Erythroblast (primary cell): ENCODE measurements around the gene GLB1L.
"Not testable (repeated sequence)": the region's sequence is repeated elsewhere in the genome, so short reads cannot be mapped to it uniquely, and the experiment has no call there.

Experiments
- DNase-seq, 2 experiments: peaks; one replicate each; lab custom pipeline; 2025; lab: John Stamatoyannopoulos, UW
- GATA1 ChIP-seq: IDR thresholded peaks from 2 replicates; pipeline ENCODE4 v1.6.1; 2011; ENCODE audit warnings: low read depth, mild to moderate bottlenecking, control low read depth, low read length, moderate library complexity
- POLR2A ChIP-seq: IDR thresholded peaks from 2 replicates; pipeline ENCODE4 v1.6.1; 2011; ENCODE audit warnings: mild to moderate bottlenecking, low read length

Gene GLB1L

DNA sequence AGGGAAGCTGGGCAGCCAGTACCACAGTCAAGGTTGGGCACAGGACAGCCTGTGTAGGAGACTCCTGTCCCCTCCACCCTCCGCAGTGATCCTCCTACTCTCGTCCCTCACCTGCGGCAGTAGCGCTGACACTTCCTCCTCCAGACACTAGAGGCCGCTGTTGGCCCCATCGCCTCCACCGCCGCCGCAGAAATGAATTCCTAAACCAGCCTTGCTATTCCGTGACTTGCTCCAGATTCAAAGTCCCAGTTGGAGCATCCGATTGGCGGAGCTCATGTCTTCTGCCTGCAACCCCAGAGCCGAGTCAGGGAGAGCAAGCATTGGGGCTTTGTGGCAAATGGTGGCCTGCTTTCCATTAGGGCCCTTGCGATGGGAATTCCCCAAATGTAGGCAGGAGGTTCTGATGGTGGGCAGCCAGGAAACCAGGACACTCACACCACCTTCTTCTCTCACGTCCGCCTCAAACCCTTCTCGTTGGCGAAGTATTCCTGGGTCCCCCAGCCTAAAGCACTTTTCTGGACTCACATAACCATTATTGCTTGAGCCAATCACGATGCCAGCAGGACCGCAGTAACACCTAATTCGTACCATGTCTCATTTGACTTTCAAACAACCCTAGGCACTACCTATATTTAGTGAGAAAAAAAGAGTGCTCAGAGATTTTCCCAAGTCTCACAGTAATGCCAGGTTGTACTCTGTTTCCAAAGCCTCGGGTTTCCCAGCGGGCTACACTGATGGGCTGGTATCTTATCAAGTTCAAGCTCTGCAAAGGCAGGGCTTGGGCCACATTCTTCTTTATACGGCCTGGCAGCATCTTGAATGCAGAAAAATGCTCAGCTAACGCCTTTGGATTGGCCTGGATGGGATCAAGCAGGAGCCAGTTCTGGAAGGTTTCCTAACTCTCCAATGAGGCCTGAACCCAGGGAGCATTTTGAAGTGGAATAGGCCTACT, 32.7 kb upstream of the GLB1L start:
- TF ChIP-seq POLR2A: no peak
- TF ChIP-seq GATA1: no peak
- peak; percentile 76 to 90 for DNase-seq

DNA sequence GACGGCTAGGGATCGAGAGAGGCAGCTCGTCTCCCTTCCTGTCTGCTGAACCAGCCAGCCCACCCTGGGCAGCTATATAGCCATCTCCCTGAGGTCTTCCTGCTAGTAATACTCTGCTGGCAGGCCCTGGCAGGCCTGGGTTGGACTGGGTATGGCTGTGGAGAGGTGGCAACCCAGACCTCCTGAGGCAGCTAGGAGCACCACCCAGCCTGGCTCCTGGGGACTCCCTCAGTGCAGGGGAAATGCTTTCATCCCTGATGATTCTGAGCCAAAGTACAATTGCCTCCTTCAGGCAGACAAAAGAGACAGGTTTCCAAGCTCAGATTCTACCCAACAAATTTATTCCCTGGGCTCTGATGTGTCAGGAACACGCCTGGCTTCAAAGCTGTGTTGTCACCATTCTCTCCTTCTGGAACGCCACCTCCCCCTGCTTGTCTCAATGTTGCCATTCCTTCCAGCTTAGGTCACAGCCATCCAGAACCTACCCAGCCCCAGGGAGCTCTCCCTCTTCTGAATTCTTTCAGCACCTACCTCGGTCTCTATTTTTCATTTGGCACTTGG, 29.2 kb upstream of the GLB1L start:
- TF ChIP-seq GATA1 (no peak), POLR2A (no peak)
- DNase-seq: no peak

DNA sequence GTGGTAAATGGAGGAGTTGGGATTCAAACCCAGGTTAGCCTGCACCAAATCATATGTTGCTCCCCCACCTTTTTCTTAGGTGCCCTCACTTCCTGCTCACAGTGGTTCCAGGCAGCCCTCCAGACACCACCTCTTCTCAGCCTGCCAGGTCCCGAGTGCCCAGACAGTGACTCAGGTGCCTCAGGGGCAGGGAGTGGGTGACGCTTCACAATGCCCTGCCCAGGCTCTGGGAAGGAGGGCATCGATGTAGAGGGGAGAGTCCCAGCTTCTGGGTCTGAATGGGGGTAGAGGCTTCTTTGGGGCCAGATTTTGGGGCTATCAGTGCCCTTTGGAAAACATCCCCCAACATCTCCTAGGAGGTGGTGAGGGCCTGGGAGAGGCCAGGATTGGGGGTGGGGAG, 28.7 kb upstream of the GLB1L start:
- DNase-seq: no peak
- TF ChIP-seq GATA1 (no peak), POLR2A (no peak)

DNA sequence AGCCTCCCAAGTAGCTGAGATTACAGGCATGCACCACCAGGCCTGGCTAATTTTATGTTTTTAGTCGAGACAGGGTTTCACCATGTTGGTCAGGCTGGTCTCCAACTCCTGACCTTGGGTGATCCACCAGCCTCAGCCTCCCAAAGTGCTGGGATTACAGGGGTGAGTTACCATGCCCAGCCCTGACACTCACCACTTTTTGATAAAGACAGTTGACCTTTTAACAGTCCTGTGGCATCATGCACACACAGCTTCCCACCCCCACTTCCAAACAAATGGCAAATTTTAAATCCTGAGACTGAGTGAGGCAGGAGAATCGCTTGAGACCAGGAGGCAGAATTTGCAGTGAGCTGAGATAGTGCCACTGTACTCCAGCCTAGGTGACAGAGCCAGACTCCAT, 27.8 kb upstream of the GLB1L start:
- no peak for TF ChIP-seq GATA1
- TF ChIP-seq POLR2A: no peak
- peak in 1 of 2 experiments; percentile 52 for DNase-seq

DNA sequence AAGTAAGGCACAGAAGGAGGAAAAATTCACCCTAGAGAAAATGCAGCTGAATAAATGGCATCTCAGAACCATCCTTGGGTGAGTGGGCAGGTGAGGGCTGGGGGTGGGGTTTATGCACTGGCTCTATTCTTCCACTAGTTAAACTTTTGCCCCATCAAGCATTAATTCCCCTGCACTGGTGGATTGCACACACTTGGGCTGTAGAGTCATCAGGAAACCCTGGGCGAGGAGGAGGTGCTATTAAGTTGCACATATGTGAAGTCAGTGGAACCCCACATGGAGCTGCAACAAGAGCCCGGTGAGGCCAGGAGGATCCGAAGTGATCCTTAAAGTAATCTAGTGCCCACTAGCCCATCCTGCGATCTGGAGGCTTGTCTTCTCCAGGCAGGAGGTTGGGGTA, 27.1 kb upstream of the GLB1L start:
- TF ChIP-seq GATA1 (no peak), POLR2A (no peak)
- no peak for DNase-seq

DNA sequence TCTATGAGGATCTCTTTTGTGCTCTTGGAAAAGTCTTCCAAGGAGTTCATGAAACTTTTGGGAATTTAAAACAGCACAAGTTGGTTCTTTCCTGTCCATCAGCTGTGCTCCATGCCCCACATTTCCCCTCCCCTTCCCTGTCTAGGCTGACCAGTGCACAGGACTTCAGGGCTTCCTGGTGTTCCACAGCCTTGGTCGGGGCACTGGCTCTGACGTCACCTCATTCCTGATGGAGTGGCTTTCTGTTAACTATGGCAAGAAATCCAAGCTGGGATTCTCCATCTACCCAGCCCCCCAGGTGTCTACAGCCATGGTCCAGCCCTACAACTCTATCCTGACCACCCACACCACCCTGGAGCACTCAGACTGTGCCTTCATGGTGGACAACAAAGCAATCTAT, 25.8 kb upstream of the GLB1L start:
- no peak for TF ChIP-seq POLR2A
- TF ChIP-seq GATA1: no peak
- no peak for DNase-seq

DNA sequence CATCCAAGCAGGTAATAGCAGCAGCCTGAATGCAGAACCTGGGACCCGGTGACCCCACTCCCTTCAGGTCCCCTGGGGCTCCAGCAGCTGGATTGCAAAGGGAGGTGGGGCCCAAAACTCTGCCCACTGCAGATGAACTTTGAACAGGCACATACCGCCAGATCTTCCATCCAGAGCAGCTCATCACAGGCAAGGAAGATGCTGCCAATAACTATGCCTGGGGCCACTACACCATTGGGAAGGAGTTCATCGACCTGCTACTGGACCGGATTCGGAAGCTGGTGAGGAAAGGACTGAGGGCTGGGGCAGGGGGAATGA, 24.8 kb upstream of the GLB1L start:
- TF ChIP-seq POLR2A: no peak
- TF ChIP-seq GATA1: no peak
- DNase-seq: no peak

DNA sequence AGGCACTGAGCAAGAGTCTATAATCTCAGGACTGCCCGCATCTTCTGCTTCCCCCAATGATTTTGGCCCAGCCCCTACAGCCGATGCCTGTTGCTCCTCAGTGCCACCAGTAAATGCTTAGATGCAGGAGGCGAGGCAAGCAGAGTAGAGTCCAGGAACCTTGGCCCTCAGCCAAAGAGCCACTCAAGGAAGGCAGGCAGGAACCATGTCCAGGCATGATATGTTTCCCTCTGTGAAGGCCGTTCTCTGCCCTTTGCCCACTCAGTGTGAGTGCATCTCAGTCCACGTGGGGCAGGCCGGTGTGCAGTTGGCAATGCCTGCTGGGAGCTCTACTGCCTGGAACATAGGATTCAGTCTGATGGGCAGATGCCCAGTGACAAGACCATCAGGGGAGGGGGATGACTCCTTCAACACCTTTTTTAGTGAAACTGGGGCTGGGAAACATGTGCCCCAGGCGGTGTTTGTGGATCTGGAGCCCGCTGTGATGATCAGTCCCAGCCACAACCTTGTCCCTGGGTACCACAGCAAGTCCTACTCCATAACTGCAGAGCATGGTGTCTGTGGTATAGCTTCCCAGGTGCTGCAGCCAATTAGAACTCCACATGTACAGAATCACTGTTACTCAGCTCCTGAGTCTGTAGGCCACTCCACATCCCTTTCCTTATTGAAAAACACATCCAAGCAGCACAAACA, 24.3 kb upstream of the GLB1L start:
- DNase-seq: no peak
- TF ChIP-seq GATA1 (no peak), POLR2A (no peak)

DNA sequence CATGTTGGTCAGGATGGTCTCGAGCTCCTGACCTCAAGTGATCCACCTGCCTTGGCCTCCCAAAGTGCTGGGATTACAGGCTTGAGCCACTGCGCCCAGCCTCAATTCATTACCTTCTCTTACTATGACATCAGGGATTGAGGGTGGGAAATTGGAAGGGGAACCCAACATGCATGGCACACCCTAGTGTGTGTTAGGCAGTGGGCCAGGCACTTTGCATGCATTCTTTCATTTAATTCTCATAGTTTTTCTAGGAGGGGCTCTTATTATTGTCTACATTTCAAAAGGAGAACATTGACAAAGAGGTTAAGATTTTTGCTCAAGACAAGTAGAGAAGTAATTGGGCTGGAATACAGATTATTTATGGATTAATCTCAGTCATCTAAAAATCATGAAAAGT, 23.1 kb upstream of the GLB1L start:
- DNase-seq: no peak
- no peak for TF ChIP-seq GATA1

DNA sequence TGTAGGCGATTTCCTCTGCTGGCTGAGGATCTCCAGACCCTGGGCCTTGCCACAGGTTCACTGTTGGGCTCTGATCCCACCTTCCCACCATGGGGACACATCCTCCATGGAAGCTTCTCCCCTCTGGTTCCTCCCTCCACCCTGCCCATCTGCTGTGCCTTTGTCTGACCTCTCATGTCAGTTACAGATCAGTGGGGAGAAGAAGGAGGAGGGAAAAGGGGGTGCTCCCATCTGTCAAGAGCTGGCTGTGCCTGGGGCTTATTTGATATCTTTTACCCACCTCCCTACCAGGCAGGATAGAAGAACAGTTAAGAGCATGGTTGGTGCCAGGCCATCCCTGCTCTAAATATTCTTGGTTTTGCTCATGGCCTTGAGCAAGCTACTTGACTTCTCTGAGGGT, 21.6 kb upstream of the GLB1L start:
- DNase-seq: no peak
- TF ChIP-seq GATA1: no peak
- no peak for TF ChIP-seq POLR2A

DNA sequence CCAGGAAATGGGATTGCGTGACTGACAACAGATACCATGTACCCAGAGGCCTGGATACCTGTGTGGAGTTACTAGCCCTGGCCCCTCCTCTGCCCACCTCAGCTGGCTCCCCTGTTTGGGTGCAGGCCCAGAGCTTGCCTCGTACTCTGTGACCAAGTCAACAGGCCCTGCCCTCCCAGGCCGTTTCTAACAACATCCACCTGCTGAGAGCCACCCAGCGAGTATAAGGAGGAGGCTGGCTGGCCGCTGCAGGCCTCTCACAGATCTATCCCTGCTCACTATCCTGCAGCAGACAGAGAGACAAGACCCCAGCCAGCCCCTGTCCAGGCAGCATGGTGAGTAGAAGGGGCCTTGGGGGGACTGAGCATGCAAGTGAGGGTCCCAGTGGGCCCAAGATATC, 21.0 kb upstream of the GLB1L start:
- DNase-seq: no peak
- TF ChIP-seq POLR2A: no peak
- no peak for TF ChIP-seq GATA1

DNA sequence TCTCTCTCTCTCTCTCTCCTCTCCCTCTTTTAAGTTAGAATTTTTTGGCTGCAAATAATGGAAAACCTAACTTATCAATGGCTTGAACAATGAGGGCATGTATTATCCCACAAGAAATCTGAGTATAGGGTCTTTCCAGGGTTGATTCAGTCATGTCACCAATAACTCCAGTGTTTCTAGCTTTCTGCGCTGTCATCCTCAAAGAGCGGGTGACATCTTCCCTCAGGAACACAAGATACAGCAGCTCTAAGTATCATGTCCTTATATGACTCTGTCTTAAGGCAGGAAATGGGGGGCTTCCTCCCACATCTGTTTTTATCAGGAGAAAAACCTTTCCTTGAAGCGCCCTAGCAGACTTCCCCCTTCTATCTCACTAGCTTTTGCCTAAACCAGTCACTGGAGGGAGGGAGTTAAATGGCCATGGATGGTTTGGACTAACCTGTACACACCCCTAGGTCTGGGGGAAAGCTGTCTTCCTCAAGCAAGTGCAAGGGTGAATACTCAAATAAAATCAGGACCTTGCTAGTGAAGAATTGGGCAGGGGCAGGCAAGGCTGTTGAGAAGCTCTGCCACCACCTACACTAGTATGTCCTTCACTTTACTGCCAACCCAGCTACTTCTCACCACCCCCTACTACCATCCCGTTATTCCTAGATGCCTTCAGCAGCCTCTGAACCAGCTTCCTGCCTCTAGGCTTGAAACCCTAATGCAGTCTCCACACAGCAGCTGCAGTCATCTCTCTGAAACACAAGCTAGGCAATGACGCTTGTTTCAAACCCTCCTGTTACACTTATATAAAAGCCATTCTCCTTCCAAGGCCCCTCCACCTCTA, 16.0 kb upstream of the GLB1L start:
- no peak for TF ChIP-seq POLR2A
- no peak for TF ChIP-seq GATA1
- DNase-seq: no peak

DNA sequence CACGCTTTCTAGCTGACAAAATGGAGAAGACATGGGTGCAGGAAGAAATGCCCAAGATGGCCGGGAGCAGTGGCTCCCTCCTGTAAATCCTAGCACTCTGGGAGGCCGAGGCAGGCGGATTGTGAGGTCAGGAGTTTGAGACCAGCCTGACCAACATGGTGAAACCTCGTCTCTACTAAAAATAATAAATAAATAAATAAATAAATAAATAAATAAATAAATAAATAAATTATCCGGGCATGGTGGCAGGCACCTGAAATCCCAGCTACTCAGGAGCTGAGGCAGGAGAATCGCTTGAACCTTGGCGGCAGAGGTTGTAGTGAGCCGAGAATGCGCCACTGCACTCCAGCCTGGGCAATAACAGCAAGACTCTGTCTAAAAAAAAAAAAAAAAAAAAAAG, 13.7 kb upstream of the GLB1L start:
- DNase-seq: not testable (repeated sequence)

DNA sequence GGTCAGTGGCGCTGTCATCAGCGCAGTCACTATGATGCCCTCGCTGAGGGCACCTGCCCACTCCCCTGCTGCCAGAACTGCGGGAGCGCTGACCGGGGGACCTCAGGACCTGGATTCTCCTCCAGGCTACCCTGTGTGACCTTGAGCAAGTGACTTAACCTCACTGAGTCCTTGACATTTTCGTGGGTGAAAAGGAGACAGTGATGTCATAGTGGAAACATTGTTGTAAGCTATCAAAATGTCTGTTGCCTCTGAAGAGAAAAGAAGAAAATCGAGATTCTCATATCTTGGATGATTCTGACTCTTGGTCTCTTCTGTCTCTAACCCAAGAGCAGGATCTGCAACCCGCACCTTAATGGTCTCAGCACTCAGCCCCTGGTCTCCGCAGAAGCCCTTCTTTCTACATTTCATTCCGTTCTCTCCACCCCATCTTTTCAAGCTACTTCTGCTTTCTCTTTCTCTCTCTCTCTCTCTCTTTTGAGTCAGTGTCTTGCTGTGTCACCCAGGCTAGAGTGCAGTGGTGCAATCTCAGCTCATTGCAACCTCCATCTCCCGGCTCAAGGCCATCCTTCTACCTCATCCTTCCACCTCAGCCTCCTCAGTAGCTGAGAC, 9.5 kb upstream of the GLB1L start:
- peak; percentile 26 to 67 for DNase-seq
- TF ChIP-seq GATA1 (no peak), POLR2A (no peak)
